Left hindlimb (tissue), 1 donor: ENCODE measurements around the gene PRPH.
"Not testable (repeated sequence)": the region's sequence is repeated elsewhere in the genome, so short reads cannot be mapped to it uniquely, and the experiment has no call there.

Experiments used
- DNase-seq: peaks from one replicate; pipeline ENCODE4 v3.0.0-alpha.2; 2018

Gene PRPH

DNA sequence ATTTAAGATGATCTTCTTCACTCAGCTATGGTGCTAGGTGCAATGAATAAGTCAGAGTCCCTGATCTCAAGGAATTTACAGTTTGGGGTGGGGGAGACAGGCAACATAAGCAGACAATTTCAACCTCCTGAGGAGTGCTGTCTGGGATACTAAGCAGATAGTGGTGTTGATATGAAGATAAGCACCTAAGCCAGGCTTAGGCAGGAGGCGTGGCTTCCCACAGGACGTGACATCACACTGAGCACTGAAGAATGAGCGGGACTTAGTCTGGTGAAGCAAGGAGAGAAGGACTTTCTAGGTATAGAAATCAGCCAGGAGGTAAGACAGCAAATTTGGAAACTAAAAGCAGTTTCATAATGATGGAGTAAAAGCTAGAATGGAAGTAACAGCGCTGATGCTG, 6.8 kb downstream of the PRPH start:
- no peak for DNase-seq

DNA sequence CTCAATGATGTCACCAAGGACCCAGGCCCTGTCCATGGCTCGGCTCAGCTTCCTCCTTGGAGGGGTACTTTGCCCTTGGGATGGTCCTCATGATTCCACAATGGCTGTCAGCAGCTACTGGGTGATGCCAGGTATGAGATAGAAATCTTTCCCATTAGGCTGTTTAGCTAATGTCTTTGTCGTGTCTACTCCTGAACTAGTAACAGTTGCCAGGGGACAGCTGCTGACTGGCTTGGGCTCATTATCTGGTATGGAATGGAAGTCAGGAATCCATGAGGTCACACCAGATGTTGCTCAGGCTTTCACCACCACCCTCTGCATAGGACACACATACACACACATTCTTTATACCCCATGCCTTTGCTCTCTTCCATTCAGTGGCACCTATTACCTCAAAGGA, 9.2 kb downstream of the PRPH start:
- no peak for DNase-seq

DNA sequence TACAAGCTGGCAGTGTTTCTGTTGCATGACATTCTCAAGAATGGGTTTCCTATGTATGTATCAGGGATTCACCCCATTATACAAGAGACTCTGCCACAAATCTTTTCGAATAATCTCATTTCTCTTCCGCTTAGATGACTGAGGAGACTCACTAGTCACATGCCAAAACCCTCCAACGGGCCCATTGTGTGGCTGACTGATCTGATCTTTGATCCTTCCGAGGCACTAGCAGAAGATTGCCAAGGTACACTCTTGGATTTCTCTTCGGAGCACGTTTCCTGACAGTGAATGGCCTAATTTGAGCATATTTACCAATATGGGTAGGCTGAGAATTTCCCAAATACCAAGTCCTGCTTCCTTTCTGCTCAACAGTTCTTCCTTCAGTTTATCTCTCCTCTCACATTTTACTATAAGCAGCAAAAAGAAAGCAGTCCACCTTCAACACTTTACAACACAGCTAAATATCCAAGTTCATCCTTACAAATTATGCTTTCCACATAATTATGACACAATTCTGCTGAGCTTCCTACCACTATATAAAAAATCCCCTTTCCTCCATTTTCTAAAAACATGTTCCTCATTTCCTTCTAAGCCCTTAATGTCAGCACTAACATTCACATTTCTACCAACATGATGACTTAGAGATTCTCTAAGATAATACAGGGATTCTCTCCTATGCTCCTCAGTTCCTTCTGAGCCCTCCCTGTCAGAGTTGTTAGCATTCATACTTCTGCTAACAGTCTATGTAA, 11.0 kb downstream of the PRPH start:
- DNase-seq = no peak

DNA sequence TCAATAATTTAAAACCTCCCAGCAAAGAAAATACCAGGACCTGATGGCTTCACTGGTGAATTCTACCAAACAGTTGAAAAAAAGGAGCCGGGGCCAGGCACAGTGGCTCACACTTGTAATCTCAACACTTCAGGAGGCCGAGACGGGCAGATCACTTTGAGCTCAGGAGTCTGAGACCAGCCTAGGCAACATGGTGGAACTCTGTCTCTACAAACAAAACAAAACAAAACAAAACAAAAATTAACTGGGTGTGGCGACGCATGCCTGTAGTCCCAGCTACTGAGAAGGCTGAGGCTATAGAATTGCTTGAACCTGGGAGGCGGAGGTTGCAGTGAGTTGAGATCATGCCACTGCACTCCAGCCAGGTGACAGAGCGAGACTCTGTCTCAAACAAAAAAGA, 14.4 kb downstream of the PRPH start:
- no peak for DNase-seq

DNA sequence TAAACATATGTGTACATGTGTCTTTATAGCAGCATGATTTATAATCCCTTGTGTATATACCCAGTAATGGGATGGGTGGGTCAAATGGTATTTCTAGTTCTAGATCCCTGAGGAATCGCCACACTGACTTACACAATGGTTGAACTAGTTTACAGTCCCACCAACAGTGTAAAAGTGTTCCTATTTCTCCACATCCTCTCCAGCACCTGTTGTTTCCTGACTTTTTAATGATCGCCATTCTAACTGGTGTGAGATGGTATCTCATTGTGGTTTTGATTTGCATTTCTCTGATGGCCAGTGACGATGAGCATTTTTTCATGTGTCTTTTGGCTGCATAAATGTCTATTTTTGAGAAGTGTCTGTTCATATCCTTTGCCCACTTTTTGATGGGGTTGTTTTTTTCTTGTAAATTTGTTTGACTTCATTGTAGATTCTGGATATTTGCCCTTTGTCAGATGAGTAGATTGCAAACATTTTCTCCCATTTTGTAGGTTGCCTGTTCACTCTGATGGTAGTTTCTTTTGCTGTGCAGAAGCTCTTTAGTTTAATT, 15.6 kb downstream of the PRPH start:
- not testable (repeated sequence) for DNase-seq

DNA sequence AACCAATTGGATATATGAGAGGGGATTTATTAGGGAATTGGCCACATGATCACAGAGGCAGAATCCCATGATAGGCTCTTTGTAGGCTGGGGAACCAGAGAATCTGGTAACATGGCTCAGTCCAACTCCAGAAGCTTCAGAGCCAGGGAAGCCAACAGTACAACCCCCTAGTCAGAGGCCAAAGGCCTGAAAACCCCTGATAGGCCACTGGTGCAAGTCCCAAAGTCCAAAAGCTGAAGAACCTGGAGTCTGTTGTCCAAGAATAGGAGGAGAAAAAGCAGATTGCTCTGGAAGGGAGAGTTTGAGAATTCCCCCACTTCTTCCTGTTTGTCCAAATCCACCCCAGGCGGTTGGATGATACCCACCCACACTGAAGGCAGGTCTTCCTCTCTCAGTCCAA, 19.9 kb downstream of the PRPH start:
- no peak for DNase-seq

DNA sequence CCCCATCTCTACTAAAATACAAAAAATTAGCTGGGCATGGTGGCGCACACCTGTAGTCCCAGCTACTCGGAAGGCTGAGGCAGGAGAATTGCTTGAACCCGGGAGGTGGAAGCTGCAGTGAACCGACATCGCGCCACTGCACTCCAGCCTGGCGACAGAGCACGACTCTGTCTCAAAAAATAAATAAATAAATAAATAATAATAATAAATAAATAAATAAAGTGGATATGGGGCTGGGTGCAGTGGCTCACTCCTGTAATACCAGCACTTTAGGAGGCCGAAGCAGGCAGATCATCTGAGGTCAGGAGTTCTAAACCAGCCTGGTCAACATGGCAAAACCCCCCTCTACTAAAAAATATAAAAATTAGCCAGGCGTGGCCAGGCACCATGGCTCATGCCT, 22.2 kb downstream of the PRPH start:
- not testable (repeated sequence) for DNase-seq

DNA sequence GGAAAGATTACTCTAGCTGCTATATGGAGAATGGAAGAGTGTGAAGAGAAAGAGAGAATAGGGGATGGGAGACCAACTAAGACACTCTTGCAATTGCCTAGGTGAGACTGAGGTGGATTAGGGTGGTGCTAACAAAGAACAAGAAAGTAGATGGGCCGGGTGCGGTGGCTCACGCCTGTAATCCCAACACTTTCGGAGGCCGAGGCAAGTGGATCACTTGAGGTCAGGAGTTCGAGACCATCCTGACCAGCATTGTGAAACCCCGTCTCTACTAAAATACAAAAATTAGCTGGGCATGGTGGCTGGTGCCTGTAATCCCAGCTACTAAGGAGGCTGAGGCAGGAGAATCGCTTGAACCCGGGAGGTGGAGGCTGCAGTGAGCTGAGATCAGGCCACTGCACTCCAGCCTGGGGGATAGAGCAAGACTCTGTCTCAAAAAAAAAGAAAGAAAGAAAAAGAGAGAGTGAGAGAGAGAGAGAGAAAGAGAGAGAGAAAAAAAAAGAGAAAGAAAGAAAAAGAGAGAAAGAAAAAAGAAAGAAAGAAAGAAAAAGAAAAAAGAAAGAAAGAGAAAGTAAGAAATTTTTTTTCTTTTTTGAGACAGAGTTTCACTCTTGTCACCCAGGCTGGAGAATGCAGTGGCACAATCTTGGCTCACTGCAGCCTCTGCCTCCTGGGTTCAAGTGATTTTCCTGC, 25.6 kb downstream of the PRPH start:
- DNase-seq = not testable (repeated sequence)

DNA sequence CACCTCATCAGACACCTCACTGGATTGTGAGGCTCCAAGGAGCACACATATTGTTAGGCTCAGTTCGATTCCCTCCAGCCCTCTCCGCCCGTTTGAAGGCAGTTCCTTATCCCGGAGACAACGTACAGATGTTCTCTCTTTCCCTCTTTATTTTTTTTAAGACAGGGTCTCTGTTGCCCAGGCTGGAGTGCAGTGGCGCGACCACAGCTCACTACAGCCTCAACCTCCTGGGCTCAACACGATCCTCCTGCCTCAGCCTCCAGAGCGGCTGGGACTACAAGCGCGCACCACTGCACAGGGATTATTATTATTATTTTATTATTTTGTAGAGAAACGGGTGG, 27.4 kb downstream of the PRPH start:
- DNase-seq = no peak

DNA sequence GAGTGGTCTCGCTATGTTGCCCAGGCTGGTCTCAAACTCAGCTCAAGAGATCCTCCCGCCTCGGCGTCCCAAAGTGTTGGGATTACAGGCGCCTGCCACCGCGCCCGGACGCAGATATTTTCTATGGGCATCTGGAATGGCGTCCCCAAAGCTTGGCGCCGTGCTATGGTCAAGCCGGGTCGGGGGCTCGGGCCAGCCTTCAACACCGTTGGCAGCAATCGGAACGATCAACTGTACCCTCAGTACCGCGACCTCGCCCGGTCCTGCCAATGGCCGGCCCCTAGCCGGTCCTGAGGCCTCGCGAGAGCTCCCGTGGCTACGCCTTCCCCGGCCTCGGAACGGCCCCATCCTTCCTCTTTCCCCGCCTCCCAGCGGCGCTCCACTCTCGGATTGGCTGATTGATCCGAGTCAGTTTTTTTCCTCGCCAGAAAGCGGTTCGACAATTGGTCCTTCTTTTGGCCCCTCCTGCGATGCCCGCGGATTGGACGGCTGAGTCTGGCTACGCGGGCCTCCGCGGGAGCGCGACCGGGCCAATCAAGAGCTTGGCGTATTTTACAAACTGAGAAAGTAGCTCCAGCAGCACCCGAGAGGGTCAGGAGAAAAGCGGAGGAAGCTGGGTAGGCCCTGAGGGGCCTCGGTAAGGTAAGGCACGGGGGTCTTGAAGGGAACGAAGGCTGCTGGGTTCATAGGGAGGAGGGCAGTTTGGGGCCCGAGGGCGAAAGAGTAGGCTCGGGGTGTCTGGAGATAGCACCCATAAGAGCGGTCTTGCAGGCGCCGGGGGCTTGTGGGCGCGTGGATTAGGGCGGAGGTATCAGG, 28.0 kb downstream of the PRPH start, which contains the start of gene TROAP:
Gene TROAP (plus strand): TSS at position 548 of the 816 bp plus-strand sequence. CDS start 354 bp downstream, outside the sequence.
- DNase-seq = peak; percentile 99

DNA sequence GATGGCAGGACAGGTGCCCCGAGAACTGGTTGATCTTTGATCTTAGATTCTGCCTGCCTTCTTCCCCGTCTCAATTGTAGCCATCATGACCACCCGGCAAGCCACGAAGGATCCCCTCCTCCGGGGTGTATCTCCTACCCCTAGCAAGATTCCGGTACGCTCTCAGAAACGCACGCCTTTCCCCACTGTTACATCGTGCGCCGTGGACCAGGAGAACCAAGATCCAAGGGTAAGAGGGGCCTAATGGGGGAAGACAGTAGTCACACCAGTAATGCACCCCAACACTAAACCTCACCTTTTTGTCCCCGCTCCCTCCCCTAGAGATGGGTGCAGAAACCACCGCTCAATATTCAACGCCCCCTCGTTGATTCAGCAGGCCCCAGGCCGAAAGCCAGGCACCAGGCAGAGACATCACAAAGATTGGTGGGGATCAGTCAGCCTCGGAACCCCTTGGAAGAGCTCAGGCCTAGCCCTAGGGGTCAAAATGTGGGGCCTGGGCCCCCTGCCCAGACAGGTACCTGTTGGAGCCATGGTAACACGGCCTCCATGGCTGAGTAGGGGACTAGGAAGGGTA, 28.7 kb downstream of the PRPH start:
- no peak for DNase-seq

DNA sequence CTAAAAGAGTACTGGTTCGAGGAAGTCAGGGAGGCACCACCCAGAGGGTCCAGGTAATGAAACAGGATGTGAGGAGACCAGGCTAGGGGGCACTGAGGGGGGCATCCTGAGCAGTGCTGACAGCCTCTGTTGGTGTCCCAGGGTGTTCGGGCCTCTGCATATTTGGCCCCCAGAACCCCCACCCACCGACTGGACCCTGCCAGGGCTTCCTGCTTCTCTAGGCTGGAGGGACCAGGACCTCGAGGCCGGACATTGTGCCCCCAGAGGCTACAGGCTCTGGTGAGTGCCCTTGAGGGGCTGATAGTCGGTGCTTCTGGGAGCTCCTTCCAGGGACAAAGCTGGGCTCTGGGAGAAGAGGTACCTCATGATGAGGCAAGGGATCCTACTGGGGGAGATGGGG, 30.7 kb downstream of the PRPH start:
- no peak for DNase-seq

DNA sequence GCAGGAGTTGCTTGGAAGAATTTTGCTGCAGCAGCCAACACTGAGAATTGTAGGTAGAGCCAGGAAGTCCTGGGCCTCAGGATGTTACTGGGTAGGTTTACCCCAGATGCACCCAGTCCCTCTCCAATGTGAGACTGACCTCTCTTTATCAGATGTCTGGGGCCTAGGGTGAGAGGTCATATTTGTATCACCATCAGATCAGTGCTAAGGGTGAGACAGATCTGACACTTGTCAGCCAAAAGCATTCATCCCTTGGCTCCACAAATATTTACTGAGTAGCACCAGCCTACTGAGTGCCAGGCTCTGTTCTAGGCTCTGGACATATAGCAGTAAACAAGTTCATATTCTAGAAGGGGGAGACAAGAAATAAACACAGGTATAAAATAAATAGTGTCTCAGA, 32.4 kb downstream of the PRPH start:
- no peak for DNase-seq

DNA sequence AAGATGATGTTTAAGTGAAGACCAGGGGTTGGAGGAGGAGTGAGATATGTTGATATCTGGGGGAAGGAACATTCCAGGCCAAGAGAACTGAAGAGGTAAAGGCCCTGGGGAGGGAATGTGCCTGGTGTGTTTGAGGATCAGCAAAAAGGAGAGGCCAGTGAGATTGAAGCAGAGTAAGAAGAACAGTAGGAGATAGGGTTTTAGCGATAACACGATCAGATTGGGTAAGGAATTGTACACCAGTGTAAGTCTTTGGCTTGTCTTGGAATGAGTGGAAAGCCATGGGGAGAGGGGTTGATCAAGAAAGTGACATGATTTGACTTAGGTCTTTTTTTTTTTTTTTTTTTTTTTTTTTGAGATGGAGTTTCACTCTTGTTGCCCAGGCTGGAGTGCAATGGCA, 32.9 kb downstream of the PRPH start:
- DNase-seq = no peak

DNA sequence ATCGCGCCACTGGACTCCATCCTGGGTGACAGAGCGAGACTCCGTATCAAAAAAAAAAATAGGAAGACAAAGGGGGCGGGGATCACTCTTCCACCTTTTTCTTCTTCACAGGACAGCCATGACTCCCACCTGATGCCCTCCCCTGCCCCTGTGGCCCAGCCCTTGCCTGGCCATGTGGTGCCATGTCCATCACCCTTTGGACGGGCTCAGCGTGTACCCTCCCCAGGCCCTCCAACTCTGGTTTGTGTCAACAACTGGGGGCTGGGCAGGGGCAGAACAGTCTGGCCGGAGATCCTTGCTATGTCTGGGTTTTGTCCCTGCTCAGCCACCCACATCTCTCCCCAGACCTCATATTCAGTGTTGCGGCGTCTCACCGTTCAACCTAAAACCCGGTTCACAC, 33.9 kb downstream of the PRPH start:
- DNase-seq = no peak

DNA sequence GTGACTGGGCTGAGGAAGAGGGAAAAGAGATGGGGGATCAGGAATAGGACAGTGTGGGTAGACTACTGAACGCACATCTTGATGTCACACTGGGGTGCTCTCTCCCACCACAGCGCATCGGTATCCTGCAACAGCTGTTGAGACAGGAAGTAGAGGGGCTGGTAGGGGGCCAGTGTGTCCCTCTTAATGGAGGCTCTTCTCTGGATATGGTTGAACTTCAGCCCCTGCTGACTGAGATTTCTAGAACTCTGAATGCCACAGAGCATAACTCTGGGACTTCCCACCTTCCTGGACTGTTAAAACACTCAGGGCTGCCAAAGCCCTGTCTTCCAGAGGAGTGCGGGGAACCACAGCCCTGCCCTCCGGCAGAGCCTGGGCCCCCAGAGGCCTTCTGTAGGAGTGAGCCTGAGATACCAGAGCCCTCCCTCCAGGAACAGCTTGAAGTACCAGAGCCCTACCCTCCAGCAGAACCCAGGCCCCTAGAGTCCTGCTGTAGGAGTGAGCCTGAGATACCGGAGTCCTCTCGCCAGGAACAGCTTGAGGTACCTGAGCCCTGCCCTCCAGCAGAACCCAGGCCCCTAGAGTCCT, 35.2 kb downstream of the PRPH start:
- no peak for DNase-seq

DNA sequence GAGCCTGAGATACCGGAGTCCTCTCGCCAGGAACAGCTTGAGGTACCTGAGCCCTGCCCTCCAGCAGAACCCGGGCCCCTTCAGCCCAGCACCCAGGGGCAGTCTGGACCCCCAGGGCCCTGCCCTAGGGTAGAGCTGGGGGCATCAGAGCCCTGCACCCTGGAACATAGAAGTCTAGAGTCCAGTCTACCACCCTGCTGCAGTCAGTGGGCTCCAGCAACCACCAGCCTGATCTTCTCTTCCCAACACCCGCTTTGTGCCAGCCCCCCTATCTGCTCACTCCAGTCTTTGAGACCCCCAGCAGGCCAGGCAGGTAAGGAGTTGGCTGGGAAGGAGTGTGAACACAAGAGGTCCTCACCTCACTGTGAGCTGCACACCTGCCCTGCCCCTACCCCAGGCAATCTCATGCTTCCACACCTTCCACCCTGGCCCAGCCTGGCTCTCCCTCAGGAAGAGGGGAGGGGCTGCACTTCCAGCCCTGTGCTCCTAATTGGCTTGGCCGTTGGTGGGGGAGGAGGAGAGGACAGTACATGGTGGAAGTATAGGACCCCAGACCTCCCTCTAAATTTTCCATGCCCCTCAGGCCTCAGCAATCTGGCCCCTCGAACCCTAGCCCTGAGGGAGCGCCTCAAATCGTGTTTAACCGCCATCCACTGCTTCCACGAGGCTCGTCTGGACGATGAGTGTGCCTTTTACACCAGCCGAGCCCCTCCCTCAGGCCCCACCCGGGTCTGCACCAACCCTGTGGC, 35.9 kb downstream of the PRPH start:
- no peak for DNase-seq

DNA sequence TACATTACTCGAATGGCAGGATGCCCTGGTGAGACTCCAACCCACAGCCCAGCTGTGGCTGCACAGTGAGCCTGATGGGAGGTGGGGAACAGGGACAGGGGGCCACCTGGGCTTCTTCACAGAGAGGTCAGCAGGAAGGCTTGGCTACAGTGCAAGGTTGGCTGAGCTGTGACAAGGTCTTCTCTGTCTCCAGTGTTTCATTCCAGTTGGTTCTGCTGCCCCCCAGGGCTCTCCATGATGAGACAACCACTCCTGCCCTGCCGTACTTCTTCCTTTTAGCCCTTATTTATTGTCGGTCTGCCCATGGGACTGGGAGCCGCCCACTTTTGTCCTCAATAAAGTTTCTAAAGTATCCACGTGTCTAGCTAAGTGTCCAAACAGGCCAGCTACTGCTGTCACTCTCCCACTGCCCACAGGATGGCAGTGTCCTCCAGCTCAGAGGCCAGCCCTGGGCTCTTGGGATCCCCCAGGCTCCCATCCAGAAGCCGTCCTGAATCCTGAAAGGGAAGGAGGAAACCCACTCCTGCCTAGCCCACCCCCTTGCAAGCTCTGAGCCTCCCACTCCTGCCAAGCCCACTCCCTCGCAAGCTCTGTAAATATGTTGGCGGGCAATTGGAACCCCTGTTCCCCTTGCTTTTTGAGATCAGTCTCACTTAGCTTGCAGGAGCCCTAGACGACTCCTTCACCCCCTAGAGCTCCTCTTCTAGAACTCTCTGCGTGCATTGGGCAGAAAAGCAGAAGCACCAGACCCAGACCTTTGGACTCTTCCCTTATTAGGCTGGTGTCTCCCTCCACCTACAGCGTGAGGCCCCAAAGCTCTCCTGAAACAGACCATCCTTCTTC, 36.7 kb downstream of the PRPH start:
- DNase-seq = peak; percentile 79

DNA sequence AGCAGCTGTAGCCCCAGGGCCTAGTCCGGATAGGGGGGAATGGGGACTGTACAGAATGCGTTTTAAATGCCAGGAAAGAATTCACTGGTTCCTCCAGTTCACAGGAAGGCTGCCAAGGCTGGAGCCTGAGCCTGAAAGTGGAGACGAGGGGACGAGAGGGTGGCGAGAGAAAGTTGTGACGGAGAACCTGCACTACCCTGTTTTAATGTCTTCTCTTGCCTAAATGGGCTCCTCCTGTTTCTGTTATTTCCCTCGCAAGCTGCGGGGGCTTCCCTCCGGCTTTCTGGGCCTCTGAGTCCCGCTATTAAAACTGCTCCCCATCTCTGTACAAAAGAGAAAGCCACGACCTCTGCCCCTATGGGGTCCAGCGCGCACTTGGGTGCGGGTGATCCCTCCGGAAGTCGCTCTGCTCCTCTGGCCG, 37.5 kb downstream of the PRPH start:
- DNase-seq = no peak

DNA sequence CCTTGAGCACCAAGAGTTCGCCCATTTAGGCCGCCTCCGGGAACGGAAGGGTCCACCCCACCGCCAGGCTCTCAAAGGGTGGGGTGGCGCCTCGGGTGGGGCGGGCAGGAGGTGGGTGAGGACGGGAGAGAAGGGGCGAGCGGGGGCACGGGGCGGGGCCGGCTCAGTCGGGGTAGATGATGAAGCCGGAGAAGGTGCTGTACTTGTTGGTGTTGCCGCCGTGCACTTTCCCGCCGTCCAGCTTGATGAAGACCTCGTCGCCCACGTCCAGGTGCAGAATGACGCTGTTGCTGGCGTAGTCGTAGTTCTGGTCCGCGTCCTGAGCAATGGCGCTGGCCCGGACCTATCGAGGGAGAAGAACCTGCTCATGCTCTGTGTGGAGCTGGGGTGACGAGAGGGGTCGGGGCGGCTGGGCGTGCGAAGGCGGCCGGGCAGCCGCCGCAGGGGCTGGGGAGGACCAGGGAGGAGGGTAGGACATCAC, 38.0 kb downstream of the PRPH start:
- DNase-seq = no peak

DNA sequence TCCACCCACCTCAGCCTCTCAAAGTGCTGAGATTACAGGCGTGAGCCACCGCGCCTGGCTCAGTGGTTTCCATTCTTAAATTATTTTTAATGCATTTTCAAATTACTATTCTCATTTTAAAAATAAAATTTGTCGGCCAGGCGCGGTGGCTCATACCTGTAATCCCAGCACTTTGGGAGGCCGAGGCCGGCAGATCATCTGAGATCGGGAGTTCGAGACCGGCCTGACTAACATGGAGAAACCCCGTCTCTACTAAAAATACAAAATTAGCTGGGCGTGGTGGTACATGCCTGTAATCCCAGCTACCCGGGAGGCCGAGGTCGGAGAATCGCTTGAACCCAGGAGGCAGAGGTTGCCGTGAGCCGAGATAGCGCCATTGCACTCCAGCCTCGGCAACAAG, 38.8 kb downstream of the PRPH start:
- DNase-seq = not testable (repeated sequence)
